D721Med (cell line): ENCODE results near the gene IL11.
"Not testable (repeated sequence)": the region's sequence is repeated elsewhere in the genome, so short reads cannot be mapped to it uniquely, and the experiment has no call there.

Experiments
- DNase-seq: peaks from one replicate; pipeline ENCODE4 v3.0.0; 2011; ENCODE audit warnings: low spot score; ENCODE audit not compliant: insufficient read length
- FAIRE-seq: peaks from 2 replicates; lab custom pipeline; 2011; peaks lifted over from hg19 to GRCh38; lab: Jason Lieb, UNC
- TF ChIP-seq, protein P1 (sequence below): IDR thresholded peaks from 2 replicates; pipeline ENCODE4 v1.5.1; 2012; ENCODE audit warnings: mild to moderate bottlenecking, control low read depth; ENCODE audit not compliant: insufficient read depth; ENCODE audit errors: missing control alignments

Gene IL11

DNA sequence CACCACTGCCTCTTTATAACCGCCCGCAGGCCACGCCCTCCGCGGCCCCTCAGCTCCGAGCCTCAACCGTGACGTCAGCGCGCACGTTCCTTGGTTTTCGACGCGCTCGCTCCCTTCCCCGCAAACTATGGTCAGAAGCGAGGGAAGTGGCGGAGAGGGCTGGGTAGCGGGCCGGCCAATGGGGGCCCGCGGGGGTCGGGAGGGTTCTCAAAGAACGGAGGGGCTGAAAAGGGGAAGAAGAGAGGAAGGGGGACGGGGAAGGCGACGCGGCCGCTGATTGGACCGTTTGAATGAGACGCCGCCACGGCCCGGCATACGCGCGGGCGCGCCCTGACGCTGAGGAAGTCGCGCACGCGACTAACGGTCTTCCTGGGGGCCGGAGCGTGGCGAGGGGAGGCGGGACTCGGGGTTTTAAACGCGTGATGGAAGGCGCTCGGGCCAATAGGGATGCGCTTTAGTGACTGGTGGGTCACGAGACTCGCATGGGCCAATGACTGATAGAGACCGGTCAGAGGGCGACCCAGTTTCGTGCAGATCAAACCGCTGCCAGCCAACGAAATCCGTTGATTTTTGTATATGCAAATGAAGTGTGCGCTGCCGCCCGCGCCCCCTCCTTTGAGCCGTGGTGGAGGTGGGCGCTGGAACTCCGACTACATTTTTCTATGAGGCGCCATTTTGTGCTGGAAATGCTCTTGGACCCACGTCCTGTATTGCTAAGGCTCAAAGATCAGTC is 37.7 kb upstream of the IL11 start:
- FAIRE-seq (no peak), DNase-seq (peak; percentile 96)
- TF ChIP-seq, protein P1, sequence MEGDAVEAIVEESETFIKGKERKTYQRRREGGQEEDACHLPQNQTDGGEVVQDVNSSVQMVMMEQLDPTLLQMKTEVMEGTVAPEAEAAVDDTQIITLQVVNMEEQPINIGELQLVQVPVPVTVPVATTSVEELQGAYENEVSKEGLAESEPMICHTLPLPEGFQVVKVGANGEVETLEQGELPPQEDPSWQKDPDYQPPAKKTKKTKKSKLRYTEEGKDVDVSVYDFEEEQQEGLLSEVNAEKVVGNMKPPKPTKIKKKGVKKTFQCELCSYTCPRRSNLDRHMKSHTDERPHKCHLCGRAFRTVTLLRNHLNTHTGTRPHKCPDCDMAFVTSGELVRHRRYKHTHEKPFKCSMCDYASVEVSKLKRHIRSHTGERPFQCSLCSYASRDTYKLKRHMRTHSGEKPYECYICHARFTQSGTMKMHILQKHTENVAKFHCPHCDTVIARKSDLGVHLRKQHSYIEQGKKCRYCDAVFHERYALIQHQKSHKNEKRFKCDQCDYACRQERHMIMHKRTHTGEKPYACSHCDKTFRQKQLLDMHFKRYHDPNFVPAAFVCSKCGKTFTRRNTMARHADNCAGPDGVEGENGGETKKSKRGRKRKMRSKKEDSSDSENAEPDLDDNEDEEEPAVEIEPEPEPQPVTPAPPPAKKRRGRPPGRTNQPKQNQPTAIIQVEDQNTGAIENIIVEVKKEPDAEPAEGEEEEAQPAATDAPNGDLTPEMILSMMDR = no peak

DNA sequence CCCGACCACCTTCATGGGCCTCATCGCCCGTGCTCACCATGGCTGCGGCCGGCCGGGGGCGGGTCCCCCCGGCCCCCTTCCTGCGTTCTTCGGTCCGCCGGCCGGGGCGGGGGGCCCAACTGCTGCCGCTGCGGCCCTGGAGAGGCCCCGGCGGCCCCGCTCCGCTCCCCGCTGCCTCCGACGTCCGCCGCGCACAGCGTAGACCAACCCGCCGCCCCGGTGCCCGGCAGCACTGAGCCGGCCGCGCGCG is 37.2 kb upstream of the IL11 start, which contains the start of gene UBE2S:
Gene UBE2S (minus strand): TSS at position 239 of the 250 bp plus-strand sequence. CDS start 199 bp downstream, at position 40.
- DNase-seq, FAIRE-seq: not testable (repeated sequence)

GRCh38 chr19:55406826-55407549 is 36.7 kb upstream of the IL11 start:
- TF ChIP-seq, protein P1 = no peak
- FAIRE-seq (no peak), DNase-seq (no peak)

DNA sequence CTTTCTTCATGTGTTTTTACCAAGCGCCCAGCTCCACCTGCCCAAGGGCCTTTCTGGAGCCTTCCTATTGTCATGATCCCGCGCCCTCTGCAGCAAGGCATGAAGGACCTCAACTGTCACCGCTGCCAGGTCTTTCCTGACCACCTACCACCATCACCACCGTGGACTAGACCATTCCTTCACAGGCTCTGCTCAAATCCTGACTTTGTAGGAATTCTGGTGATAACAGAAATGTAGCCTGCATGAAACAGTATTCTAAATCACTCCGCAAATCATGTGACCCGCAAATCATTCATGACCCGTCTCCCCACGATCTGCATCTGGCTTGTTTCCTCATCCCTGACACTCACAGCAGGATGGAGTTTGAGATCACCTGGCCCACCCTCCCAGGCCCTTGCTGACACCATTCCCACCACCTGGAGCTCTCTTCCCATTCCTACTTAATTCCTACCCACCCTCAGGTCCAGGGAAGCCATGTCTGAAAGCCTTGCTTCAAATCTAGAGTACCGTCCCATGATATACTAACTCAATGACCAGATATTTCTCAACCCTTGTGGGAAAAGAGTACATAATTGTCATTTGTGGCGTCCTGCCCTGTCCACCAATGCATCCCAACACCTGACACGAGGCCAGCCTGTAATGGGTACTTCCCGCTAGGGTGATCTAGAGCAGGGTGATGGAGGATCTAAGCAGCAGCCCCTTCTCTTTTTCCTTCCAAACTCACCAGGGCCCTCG is 36.0 kb upstream of the IL11 start:
- TF ChIP-seq, protein P1 = no peak
- DNase-seq = no peak
- FAIRE-seq = no peak

DNA sequence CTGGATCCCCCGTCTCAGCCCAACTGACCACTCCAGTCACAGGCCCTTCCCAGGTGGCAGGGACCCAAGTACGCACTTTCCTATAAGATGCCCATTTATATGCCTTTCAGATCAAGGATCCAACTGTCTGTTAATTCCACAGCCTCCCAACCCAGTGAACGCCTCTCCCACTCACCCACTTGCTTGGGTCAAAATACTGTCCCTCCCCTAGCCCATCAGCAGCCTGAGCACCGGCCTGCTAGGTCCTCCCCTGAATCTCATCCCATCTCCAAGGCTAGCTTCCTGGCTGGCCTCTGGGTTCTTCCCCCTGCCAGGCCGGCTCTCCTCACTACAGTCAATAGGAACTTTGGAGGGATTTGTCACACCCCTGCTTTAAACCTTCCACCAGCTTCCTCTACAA is 35.4 kb upstream of the IL11 start:
- TF ChIP-seq, protein P1 = no peak
- no peak for DNase-seq
- no peak for FAIRE-seq

DNA sequence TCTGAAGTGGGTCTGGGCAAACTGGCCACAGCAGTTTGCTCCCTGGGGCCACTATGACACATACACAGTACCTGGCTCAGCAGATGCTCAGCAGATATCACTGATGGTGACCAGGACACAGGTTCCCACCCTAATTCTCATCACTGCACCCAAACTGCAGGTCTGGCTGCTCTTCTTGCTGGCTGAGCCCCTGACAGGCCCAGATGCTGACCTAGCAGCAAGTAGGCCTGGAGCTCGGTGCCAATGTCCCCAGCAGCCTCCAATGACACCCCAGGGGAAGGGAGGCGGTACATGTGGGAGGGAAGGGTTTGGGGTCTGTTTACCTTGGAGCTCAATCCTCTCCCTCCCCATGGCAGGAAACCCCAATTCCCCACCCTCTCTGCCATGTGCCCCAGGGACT is 32.2 kb upstream of the IL11 start:
- FAIRE-seq (no peak), DNase-seq (no peak)
- TF ChIP-seq, protein P1 = no peak

DNA sequence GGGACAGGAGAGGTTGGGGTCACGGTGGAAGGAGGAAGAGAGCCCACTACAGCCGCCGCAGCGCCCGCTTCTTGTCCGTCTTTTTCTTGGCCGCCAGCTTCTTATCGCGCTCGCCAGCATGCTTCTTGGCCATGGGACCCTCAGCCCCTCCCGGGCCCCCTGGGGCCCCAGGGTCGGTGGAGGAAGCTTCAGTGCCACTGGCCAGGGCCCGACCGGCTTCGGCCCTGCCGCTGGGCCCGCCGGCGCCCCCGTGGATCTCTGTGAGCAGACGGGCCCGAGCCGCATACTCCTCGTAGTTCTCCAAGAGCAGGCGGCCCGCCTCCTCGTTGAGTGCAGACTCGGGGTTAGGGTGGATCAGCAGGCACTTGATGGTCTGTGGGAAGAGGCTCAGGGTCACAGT is 31.1 kb upstream of the IL11 start:
- not testable (repeated sequence) for FAIRE-seq, DNase-seq
